ENCODE data around the gene UGCG.

DNA sequence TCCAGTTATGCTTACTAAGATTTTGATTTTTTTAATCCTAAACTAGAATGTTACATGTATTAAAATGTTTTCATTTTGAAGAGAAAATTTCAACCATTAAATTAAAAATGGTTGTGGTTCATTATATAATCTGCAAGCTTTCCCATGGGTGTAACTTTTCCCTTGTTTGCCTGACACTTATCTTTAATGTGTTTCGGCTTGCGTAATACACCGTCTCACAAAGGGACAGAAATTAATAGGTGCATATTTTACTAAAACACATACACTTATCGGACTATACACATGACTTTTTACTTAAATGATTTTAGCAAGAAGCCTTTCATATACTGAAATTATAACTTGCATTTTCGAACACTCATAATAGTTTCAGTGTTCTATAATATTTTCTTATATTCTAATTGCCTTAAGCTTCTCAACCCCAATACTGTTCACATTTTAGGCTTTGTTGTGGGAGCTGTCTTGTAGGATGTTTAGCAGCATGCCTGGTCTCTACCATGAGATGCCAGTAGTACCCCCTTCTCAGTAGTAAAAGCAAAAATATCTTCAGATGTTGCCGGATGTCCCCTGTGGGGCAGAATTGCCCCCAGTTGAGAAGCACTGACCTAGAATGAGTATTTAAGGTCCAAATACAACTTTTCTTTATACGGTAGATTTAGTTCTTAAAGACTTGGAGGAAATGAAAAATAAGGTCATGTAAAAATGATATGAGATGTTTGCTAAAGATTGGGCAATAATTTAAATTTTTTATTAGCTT is 28.6 kb downstream of the UGCG start:
- TF ChIP-seq YBX1 (IDR thresholded peaks at IDR 0.05) (no peak), YY1 (IDR thresholded peaks at IDR 0.05; ENCODE audit: low read depth, low read length) (no peak), SP1 (IDR thresholded peaks at IDR 0.05; ENCODE audit: low read depth, low read length) (no peak), EED (IDR thresholded peaks at IDR 0.05; ENCODE audit: low read depth) (no peak), RFX5 (IDR thresholded peaks at IDR 0.05; ENCODE audit: low read depth, low read length) (no peak), RAD21 (IDR thresholded peaks at IDR 0.05; ENCODE audit: insufficient read depth, low read depth, low read length) (no peak), MEF2B (IDR thresholded peaks at IDR 0.05; ENCODE audit: partially characterized antibody, poor library complexity, severe bottlenecking) (no peak)
- TF ChIP-seq, protein P1, sequence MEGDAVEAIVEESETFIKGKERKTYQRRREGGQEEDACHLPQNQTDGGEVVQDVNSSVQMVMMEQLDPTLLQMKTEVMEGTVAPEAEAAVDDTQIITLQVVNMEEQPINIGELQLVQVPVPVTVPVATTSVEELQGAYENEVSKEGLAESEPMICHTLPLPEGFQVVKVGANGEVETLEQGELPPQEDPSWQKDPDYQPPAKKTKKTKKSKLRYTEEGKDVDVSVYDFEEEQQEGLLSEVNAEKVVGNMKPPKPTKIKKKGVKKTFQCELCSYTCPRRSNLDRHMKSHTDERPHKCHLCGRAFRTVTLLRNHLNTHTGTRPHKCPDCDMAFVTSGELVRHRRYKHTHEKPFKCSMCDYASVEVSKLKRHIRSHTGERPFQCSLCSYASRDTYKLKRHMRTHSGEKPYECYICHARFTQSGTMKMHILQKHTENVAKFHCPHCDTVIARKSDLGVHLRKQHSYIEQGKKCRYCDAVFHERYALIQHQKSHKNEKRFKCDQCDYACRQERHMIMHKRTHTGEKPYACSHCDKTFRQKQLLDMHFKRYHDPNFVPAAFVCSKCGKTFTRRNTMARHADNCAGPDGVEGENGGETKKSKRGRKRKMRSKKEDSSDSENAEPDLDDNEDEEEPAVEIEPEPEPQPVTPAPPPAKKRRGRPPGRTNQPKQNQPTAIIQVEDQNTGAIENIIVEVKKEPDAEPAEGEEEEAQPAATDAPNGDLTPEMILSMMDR (IDR thresholded peaks at IDR 0.05 in 2 of 3, conservative IDR thresholded peaks at IDR 0.05 in 1 of 3; ENCODE audit: control insufficient read depth in 2 of 3, extremely low read depth in 1 of 3, insufficient read depth in 1 of 3, low read depth in 3 of 3, low read length in 3 of 3) = no peak
- TF ChIP-seq, protein P2, sequence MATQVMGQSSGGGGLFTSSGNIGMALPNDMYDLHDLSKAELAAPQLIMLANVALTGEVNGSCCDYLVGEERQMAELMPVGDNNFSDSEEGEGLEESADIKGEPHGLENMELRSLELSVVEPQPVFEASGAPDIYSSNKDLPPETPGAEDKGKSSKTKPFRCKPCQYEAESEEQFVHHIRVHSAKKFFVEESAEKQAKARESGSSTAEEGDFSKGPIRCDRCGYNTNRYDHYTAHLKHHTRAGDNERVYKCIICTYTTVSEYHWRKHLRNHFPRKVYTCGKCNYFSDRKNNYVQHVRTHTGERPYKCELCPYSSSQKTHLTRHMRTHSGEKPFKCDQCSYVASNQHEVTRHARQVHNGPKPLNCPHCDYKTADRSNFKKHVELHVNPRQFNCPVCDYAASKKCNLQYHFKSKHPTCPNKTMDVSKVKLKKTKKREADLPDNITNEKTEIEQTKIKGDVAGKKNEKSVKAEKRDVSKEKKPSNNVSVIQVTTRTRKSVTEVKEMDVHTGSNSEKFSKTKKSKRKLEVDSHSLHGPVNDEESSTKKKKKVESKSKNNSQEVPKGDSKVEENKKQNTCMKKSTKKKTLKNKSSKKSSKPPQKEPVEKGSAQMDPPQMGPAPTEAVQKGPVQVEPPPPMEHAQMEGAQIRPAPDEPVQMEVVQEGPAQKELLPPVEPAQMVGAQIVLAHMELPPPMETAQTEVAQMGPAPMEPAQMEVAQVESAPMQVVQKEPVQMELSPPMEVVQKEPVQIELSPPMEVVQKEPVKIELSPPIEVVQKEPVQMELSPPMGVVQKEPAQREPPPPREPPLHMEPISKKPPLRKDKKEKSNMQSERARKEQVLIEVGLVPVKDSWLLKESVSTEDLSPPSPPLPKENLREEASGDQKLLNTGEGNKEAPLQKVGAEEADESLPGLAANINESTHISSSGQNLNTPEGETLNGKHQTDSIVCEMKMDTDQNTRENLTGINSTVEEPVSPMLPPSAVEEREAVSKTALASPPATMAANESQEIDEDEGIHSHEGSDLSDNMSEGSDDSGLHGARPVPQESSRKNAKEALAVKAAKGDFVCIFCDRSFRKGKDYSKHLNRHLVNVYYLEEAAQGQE (IDR thresholded peaks at IDR 0.05; ENCODE audit: low read depth, low read length) = no peak

Measured in GM12878 (cell line).